CD4-positive, alpha-beta T cell treated with Interleukin-4 for 4 hours (primary cell): ENCODE results near the gene DPYSL4.

ENCODE experiments used
- DNase-seq: peaks from one replicate; pipeline ENCODE4 v3.0.0-alpha.2; 2020

Gene DPYSL4

DNA sequence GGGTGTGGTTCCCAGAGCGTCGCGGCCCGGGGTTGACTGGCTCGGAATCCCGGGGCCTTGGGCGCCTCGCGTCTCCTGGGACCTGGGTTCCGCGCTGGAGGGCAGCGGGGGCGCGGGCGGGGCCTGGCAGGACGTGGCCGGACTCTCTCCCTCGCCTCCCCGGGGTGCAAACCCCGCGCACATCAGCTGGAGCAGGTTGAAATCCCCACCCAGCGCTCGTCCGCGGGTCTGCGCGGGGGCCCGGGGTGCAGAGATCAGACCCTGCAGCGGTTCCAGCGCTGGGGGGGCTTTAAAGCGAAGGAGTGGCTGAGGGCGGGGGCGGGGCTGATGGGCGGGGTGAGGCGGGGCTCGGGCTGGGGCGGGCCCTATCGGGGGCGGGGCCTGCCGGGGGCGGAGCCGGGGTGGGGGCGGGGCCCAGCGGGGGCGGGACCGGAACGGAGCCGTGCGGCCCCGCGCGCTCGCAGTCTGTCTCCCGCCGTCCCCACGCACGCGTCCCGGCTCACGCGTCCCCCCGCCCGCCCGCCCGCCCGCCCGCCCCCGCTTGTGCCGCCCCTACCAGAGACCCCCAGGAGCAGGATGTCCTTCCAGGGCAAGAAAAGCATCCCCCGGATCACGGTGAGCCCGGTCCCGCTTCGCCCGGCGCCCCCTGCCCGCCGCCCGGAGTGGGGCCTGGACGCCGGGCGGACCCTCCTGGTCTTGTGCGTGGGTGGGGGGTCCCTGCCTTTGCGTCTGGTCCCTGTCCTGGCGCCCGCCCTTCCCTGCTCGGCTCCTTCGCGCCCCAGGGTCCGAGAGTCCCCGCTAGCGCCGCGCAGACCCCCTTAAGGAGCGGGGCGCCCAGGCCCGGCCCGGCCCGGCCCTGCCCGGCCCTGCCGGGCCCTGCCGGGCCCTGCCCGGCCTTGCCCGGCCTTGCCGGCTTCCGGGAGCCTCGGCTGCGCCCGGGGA is at the start of gene DPYSL4:
DPYSL4 (plus strand) TSS at position 461 of the 942 bp plus-strand sequence; CDS start at position 577, 116 bp downstream.
- no peak for DNase-seq

DNA sequence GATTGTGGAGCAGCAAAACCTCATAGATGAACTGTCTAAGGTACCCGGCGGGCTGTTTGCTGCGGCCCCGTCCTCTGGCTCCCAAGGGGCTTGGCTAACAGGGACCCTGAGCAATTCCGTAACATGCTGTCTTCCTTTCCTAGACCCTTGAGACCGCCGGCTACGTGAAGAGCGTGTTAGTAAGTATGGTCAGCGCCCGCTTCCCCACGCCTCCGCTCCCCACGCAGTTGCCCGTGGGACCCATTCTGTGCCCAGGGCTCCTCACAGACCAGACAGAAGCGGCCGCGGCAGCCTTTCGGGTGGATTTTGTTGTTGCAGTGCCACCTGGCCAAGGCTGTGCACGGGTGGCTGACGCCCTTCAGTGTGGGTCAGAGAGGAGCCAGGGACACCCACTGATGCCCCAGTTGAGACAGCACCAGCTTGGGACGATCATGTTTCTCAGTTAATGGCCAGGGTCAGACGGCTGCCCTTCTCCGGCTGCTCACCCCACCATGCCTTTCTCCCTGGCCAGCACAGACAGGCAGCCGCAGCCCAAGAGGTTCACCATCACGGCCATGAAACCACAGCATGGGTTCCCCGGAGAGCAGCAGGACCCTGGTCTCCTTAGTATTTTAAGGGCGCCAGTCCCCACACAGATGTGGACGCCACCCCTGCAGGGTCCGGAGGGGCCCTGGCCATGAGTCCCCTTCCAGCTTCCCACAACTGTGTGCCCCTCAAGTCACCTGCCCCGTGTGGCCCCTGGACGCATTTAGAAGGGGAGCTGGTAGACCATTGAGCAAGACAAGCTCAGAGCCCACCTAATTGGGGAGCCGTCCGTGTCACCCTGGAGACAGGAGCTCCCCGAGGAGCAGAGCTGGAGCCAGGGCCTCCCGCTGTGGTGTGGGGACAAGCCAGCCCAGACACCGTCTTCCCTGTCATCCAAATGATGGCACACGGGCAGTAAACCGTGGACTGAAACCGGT is 49.4 kb upstream of the DPYSL4 start:
- DNase-seq = no peak

DNA sequence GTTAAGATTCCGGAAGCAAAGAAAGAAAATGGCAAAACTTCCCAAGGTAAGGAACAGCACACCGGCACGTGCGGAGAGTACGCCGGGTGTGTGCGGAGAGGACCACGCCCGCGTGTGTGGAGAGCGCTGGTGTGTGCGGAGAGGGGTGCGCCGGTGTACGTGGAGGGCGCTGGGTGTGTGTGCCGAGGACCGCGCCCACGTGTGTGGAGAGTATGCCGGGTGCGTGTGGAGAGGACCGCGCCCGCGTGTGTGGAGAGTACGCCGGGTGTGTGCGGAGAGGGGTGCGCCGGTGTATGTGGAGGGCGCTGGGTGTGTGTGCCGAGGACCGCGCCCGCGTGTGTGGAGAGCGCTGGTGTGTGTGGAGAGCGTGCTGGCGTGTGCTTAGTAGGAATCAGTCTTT is 48.6 kb upstream of the DPYSL4 start:
- no peak for DNase-seq

DNA sequence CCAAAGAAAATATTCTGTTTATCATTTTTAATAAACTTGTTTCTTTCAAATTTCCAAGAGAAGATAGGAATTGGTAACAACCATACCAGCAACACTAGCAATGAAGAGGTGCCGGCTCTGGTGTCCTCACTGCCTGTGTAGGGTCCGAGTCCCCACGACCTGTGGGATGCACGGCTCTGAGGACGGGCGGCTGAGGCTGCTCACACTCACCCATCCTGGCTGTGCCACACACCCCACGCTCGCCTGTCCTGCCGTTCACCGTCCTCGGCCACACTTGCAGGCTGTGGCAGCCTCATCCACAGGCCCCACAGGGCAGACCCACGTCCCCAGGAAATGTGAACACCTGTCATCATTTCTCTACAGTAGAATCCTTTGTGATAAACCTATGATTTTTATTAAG is 48.2 kb upstream of the DPYSL4 start:
- DNase-seq = no peak

DNA sequence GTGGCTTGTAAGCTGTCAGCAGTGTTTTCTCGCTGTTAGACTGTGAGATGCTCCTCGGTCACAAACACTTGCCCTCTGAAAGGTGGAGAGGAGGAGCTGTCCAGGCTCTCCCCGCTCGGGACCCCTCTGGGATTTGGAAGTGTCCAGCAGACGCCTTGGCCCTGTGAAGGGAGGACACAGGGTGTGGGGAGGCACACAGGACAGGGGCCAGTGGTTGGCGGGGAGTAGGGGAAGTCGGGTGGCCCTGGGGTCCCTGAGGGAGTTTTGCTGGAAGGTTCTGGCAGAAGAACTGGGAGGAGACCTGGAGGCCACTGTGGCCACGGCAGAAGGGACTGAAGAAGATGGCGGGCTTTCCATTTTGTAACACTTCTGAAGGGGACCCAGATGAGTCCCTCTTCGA is 47.2 kb upstream of the DPYSL4 start:
- DNase-seq = no peak

DNA sequence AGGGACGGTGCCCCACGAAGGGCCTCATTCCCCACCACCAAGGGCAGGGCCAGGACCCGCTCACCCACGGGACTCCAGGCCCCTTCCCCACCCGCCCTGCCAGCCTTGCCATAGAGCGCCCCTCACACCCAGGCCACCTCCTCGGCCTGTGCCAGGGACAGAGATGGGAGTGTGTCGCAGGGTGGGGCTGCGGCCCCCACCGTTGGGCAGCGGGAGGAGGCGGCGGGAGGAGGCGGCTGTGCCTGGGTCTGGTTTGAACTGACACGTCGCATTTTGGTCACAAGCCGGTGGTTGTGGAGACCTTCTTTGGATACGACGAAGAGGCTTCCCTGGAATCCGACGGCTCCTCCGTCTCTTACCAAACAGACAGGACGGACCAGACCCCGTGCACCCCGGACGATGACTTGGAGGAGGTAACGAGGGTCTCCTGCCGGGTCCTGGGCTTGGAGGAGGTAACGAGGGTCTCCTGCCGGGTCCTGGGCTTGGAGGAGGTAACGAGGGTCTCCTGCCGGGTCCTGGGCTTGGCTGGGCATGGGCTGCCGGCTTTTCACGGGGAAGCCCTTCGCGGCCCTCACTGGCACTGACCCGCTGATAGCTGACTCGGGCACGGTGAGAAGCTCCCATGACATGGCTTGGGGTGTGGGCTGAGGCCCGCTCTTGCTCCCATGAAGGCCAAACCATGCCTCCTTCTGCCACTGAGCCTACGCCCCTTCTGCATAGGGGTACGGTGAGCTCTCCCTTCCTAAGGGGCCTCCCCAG is 46.4 kb upstream of the DPYSL4 start:
- DNase-seq = no peak

DNA sequence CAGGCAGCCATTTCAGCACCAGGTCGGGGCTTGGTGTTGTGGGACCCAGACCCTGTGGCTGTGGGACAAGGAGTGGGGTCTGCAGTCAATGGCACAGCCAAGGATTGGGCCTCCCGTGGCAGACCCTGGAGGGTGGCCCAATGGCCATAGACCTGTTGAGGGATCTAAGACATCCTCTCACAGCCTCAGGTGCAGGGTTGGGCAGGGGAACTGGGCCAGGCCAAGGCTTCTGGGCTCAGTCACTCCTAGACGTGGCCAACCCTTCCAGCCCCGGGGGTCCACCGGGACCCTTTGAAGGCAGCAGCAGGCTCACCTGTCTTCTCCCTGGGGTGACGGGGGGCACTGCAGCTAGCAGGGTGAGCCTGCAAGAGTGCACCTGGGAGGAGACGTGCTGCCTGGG is 45.7 kb upstream of the DPYSL4 start:
- DNase-seq = no peak

DNA sequence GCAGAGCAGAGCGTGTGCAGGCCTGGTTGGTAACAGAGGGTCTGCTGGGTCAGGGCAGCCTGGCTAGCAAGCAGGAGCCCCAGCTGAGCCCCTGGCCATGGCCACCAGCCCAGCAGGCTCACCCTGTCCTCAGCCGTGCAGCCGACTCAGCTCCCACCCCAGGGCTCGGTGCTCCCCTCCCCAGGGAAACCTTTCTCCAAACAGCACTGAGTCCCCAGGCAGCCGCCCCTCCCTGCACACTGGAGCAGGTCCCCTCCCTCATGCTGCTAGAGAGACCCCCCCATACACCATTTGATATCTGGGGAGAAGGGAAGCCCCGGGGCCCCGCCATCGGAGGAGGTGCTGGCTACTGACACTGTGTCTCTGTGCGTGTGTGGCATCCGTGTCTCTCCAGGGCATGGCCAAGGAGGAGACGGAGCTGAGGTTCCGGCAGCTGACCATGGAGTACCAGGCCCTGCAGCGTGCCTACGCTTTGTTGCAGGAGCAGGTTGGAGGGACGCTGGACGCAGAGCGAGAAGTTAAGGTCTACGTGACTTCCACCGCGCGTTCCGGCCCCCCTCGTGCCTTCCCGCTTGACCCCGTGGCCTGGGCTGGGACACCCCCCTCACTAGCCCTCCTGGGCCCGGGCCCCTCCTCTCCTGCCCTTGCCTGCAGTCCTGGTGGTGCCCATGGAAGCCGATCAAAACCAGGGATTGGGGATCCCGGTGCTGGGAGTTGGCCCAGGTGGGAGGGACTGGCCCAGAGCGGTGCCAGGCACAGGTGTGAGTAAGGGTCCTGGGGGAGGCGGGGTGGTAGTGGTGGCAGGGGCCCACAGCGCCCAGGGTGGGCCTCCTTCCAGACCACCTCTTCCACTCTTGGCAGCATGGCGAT is 45.0 kb upstream of the DPYSL4 start:
- no peak for DNase-seq

DNA sequence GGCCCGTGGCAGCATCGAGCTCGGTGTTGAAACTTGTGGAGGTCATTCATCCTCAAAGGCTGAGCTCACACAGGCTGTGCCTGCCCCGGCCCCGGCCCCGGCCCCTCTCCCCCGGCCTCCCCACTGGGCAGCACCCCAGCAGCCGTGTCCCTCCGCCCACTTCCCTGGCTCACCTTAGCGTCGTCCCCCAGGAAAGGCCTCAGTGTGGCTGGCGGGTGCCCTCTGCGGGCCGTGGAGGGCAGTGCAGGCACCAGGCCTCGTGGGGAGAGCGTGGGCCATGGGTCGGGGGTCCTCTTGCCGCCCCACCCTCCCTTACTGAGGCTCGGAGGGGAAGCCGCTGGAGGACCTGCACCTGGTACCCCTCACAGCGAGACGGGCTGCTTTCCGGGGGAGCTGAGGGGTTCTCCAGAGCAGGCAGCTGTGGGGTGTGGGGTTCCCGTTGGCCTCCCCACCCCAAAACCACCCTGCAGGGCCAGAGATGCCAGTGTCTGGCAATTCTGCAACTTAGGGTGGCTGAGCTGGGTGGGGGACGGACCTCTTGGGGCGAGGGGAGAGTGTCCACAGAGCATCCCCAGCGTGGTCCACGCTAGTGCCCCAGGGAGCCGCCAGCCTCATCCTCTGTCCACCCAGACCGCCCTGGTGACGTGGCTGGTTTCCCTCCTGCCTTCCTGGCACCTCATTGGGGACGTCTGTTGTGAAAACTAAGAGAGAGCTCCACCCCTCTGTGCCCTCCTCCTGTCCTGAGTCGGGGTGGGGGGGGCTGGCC is 44.2 kb upstream of the DPYSL4 start:
- peak; percentile 19 for DNase-seq

DNA sequence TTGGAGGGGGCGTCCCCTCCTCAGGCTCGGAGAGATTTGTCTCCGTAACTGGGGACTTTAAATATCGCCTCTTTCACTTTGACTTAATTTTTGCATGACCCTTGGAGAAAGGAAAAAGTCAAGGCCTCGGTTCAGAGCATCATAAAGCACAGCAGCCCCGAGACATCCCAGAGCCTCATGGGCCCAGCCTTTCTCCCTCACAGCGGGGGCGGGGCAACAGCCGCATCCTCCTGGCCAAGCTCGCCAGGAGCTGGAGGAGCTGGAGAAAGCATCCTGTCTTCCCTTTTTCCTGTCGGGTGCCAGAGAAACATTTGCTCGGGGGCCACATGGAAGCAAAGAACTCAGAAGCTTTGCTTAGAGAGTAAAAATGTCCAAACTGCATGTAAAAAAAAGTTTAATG is 43.6 kb upstream of the DPYSL4 start:
- DNase-seq = no peak

DNA sequence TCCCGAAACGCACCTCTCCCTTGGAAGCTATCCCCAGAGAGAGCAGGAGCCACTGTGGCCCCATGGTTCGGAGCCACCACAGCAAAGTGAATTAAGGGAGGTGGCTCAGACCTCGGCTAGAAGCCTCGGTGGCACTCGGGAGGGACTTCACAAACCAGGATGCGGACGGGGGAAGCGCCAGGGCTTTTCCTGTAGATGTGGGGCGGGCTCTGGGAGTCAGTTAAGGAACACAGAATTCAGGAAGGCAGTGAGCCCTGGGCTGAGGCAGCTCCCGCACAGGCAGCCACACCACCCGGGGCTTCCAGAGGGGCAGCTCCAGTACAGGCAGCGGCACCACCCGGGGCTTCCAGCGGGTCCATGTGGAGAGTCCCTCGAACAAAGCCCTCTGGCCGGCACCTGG is 42.7 kb upstream of the DPYSL4 start:
- DNase-seq = no peak

DNA sequence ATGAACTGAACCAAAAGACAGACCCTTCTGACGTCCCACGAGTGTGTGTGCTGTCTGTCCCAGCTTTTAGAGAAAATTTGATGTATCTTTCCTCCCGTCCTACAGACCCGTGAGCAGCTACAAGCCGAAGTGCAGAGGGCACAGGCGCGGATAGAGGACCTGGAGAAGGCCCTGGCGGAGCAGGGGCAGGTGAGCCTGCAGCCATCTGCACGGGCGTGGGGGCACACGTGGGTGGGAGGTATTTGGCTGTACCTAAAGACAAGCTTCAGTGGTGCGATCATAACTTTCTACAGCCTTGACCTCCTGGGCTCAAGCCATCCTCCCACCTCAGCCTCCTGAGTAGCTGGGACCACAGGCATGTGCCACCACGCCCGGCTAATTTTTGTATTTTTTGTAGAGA is 41.7 kb upstream of the DPYSL4 start:
- no peak for DNase-seq

DNA sequence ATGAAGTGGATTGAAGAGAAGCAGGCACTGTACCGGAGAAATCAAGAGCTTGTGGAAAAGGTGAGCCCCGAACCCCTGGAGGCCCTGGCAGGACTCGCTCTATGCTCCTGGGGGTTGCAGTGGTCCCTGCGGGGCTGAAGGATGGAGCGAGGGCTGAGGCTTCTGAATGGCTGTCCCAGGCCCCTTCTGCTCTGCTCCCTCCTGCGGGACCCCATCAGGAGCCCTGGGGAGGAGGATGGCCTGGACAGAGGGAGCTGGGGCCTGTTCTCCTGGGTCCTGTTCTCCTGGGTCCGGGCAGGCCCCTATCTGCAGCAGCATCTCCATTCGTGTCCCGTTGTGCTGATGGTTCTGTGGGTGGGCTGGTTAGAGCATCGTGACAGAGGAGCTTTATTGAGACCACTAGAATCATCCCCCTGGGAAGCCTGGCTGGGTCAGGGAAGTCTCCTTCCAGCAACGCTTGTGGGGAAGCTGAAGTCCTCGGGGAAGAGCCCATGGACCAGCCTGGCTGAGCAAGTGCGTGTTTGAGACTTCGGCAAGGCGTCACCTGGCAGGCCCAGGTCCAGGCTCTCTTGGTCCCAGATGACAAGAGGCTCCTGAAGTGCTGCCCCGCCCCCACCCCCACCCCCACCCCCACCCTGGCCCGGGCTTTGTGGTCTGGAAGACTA is 41.1 kb upstream of the DPYSL4 start:
- DNase-seq = no peak

DNA sequence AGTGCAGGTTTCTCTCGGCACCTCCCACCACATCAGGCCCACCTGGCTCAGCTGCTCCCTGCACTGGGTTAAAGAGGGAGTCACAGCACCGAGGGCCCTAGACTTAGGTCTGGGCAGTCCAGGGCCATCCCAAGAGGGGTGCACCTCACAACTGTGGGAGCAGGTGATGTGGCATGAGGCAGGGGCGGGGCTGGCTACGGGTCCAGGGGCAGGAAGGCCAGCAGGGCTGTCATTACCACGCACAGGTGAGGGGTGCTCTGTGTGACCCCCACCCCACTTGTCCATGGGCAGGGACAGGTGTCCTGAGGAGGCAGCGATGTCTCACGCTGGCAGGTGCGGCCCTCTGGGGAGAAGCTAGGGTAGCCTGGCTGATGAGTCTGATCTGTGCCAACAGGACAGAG is 40.5 kb upstream of the DPYSL4 start:
- DNase-seq = no peak

DNA sequence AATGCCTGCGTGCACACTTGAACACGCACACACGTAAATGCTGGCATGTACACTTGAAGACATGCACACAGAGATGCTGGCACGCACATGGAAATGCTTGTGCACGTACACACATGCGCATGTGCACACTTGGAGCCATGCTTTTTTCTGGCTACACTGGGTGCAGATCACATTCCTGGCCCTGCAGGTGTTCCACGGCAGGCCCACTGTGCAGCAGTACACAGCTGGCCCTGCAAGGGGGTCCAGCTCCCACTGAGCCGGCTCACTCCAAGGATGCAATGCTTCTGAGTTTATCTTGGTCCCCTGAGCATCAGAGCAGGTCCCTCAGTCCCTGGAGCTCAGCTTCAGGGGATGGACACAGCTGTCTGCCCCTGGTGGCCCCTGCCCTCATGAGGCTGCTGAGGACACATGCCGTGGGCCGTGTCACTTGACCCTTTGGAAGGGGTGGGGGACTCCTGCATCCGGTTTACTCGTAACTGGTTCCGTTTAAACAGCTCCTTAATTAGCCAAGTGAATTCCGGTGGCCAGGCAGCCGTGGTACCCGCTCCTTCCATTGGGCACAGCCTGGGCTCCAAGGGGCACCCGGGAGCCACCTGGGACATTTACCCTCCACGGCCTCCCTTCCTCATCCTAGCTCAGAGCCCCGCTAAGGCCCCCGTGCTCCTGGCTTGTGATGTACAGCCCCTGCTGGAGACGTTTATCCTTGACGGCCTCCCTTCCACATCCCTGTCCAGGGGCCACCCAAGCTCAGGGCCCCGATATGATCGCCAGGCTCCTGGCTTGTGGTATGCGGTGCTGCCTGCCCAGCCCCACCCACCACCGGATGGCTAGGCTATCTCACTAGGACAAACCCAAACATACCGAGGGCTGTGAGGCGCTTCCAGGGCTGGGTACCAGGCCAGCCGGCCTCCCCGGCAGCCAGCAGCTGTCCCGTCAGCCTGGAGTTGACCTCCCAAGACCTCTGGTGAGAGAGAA is 39.5 kb upstream of the DPYSL4 start:
- no peak for DNase-seq

DNA sequence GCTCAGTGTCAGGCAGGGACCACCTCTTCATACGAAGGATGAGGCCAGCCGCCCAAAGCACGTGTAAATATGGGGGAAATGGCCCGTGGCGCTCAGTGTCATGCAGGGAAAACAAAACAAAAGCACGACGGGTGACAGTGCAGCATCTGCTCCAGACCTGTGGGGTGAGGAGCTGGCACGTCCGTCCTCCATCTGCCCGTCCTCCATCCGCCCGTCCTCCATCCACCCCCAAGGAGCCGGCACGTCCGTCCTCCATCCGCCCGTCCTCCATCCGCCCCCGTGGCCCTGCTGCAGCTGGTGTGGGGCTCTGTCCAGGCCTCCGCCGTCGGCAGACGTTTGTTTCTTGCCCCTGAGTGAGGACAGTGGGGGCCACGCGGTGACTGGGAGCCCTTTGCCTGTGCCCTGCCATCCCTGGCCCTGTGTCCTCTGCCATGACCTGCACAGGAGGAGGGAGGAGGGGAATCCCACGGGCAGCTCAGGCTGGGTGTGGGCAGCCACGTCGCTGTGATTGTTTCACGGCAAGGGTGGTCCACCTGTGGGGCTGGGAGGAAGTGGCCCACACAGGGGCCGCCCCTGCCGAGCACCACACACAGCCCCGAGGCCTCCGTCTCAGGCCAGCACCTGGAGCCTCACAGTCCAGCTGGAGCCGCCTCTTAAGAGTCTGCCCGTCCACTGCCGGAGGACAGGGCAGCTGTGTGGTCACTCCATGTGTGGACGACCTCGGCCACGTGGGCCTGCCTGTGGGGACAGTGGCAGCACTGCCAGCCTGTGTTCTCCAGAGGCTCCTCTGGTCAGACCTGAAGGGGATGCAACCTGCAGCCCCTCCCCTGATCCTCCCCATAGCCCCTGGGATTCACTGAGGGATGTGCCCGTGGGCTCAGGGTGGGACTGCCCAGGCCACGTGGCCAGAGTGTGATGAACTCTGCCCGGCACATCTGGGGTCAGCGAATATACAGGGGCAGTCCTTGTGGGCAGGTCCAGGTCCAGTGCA is 38.2 kb upstream of the DPYSL4 start:
- no peak for DNase-seq

DNA sequence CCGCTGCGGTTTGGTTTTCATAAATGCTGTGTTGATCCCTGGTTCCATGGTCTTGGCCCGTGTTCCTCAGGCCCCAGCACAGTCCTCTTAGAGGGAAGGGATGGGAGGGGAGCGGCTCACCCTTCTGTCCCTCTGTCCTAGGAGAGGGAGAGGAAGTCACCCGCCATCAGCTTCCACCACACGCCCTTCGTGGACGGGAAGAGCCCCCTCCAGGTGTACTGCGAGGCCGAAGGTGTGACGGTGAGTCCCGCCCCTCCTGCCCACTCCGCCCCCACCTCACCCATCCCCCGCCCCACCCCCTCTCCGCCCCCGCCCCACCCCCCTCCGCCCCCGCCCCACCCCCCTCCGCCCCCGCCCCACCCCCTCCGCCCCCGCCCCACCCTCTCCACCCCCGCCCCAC is 37.5 kb upstream of the DPYSL4 start:
- DNase-seq = no peak

DNA sequence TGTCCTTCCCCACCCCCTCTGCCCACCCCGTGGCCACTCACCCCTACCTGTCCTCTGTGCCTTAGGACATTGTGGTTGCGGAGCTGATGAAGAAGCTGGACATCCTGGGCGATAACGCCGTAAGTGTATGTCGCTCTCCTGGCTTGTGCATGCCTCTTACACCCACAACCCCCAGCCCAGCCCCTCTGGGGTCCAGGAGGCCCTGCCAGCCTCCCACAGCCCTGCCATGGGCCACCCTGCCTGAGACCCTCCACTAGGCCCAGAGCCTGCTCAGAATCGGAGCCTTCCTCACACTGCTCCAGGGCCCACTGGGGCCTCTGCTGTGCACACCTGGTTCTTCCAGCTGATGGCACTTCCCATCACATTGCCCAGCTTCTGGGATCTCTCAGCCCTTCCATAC is 36.8 kb upstream of the DPYSL4 start:
- no peak for DNase-seq
